ENCODE data around the gene NR1D2.

DNA sequence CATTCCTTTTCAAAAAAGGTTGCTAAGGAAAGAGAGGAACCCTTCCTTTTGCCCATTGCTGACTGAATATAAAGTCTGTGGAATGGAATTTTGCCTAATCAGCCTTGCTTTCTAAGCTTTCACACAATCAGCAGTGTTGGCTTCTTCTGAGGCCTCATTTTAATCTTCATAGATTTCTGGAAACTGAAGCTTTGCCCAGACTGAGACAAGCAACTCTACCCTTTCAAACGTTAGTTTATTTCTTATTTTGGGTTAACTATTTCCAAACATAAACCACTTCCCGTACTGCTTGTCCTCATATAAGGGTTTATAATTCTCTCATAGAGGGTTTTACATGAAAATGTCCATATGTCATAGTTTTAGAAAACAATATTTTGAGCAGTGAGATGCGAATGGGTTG is 82.9 kb downstream of the NR1D2 start:
- TF ChIP-seq POLR2AphosphoS5 (IDR thresholded peaks at IDR 0.05; ENCODE audit: low read depth, low read length) (no peak), POLR2A (IDR thresholded peaks at IDR 0.05; ENCODE audit: low read depth, low read length) (no peak)

All from GM12891 (cell line).